ENCODE data around the gene SHKBP1. TPM values are rescaled to one million over a fixed set of nuclear protein-coding genes. Genes with fewer than 3 reads are reported as not detected.
"Not testable (repeated sequence)": the region's sequence is repeated elsewhere in the genome, so short reads cannot be mapped to it uniquely, and the experiment has no call there.

SHKBP1 gene
- total and polyA plus RNA-seq, 2 of the 8 experiments (the other 6 are each of a cell fraction or from before 2014, with no cell fraction given): 74.6 to 98.8 TPM

DNA sequence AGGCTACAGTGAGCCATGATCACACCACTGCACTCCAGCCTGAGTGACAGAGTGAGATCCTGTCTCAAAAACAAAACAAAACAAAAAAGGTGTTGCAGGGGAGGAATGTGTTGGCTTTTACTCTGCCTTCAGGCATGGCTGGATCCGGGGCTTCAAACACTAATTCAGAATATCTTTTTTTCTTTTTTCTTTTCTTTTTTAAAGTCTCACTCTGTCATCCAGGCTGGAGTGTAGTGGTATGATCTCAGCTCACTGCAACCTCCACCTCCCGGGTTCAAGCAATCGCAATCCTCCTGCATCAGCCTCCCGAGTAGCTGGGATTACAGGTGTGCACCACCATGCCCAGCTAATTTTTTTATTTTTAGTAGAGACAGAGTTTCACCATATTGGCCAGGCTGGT, 15.1 kb downstream of the SHKBP1 start:
- H3K14ac ChIP-seq (ENCODE audit: insufficient read length); H2BK15ac ChIP-seq (ENCODE audit: low read length); FAIRE-seq; H3K4me1 ChIP-seq (replicated peaks in 1 of 4; ENCODE audit: control insufficient read depth in 3 of 4, insufficient read depth in 4 of 4, low read length in 3 of 4); H3K27me3 ChIP-seq (replicated peaks in 1 of 4; ENCODE audit: control insufficient read depth in 3 of 4, extremely low read depth in 1 of 4, insufficient read depth in 3 of 4, low read length in 3 of 4); H4K20me1 ChIP-seq (replicated peaks in 1 of 2; ENCODE audit: control insufficient read depth in 1 of 2, insufficient read depth in 2 of 2, low read length in 2 of 2); H3K79me2 ChIP-seq (ENCODE audit: control insufficient read depth in 1 of 2, insufficient read depth in 2 of 2, low read length in 2 of 2); H3K9me3 ChIP-seq (ENCODE audit: insufficient read depth in 2 of 2, low read depth in 1 of 2, low read length in 1 of 2); H3K23me2 ChIP-seq (ENCODE audit: low read depth, low read length); H2AFZ ChIP-seq (ENCODE audit: low read length); H3K23ac ChIP-seq (ENCODE audit: insufficient read length); H2BK120ac ChIP-seq (replicated peaks; ENCODE audit: low read depth, low read length); H4K91ac ChIP-seq (replicated peaks; ENCODE audit: insufficient read length, low read length); H3K27ac ChIP-seq (ENCODE audit: low read depth, low read length); H3K56ac ChIP-seq (replicated peaks; ENCODE audit: insufficient read length, low read depth, low read length); H2BK12ac ChIP-seq (ENCODE audit: low read depth, low read length); H2BK20ac ChIP-seq (ENCODE audit: low read length); H3K9ac ChIP-seq (replicated peaks in 1 of 4; ENCODE audit: extremely low read depth in 1 of 4, low read depth in 3 of 4, low read length in 3 of 4); H3K4me2 ChIP-seq (ENCODE audit: insufficient read depth in 1 of 2, low read depth in 2 of 2, low read length in 2 of 2); H3K79me1 ChIP-seq (ENCODE audit: low read depth, low read length); H4K8ac ChIP-seq (ENCODE audit: extremely low read depth, insufficient read depth, low read length); H2AK5ac ChIP-seq (ENCODE audit: low read depth, low read length); H4K5ac ChIP-seq (ENCODE audit: insufficient read length, low read depth, low read length); H3K4me3 ChIP-seq (ENCODE audit: extremely low read depth in 1 of 4, insufficient read depth in 2 of 4, low read depth in 3 of 4, low read length in 4 of 4); H2BK5ac ChIP-seq (ENCODE audit: low read depth, low read length); H3K18ac ChIP-seq (ENCODE audit: extremely low read depth, low read length); H3K4ac ChIP-seq (replicated peaks; ENCODE audit: insufficient read length, low read depth, low read length); DNase-seq (ENCODE audit: low read depth in 1 of 2, low spot score in 2 of 2): not testable (repeated sequence)
- POLR2A ChIA-PET (ENCODE audit: partially characterized antibody): interaction anchor here (0.7 to 4.3 kb wide), 4 partner anchors 11 to 149 kb away, joined by 3 to 20 read pairs (median 4); no protein-coding TSS in a partner anchor
- H3K36me3 ChIP-seq (ENCODE audit: control insufficient read depth in 2 of 4, insufficient read depth in 4 of 4, low read length in 3 of 4): peaks cover 2 to 11% (median 7%) of the 10 kb centered on the region in 4 experiments; a peak in 6 of 8 replicates
- CTCF ChIA-PET (ENCODE audit: partially characterized antibody): interaction anchor here (0.5 to 1.9 kb wide), 4 partner anchors 8 to 1679 kb away, joined by 3 to 8 read pairs (median 4); no protein-coding TSS in a partner anchor
- 91% methylated on average over 4 of the region's 4 CpGs; no CpG with 5 or more reads in 1 of the 2 experiments for WGBS, 2 experiments (ENCODE audit: extremely low coverage in 1 of 2, insufficient coverage in 1 of 2, insufficient read length in 1 of 2, insufficient replicate concordance in 2 of 2, low coverage in 1 of 2, low lambda C conversion rate in 2 of 2, missing lambda C conversion rate in 1 of 2)
